Transverse colon (tissue), 4 donors: ENCODE results near the gene CCDC33.

Experiments
- EP300 ChIP-seq: sonication (generic); formaldehyde crosslinking; IDR thresholded peaks from one replicate; pipeline ENCODE4 v1.6.1; 2017; ENCODE audit warnings: antibody characterized with exemption, low read depth
- POLR2A ChIP-seq: fragments of 450-650 bp; IDR thresholded peaks from one replicate; pipeline ENCODE4 v1.6.1; 2016; ENCODE audit warnings: antibody characterized with exemption, mild to moderate bottlenecking, moderate library complexity
- POLR2AphosphoS5 ChIP-seq, 3 donors: sonication (generic); formaldehyde crosslinking; IDR thresholded peaks; one replicate each; pipeline ENCODE4 v1.6.1; 2016; ENCODE audit warnings: antibody characterized with exemption in 3 of 3
- TF ChIP-seq, protein P1 (sequence below), 5 experiments: fragments of 200-600 bp in 3 of 5; fragments of 450-650 bp in 2 of 5; sonication (generic) in 3 of 5; IDR thresholded peaks; 1 replicate in 2 of 5; 2 replicates in 3 of 5; pipeline ENCODE4 v1.5.1; 2016 to 2017; ENCODE audit warnings: antibody characterized with exemption in 5 of 5, inconsistent platforms in 3 of 5, mild to moderate bottlenecking in 2 of 5, moderate library complexity in 1 of 5

- TF ChIP-seq, protein P1, sequence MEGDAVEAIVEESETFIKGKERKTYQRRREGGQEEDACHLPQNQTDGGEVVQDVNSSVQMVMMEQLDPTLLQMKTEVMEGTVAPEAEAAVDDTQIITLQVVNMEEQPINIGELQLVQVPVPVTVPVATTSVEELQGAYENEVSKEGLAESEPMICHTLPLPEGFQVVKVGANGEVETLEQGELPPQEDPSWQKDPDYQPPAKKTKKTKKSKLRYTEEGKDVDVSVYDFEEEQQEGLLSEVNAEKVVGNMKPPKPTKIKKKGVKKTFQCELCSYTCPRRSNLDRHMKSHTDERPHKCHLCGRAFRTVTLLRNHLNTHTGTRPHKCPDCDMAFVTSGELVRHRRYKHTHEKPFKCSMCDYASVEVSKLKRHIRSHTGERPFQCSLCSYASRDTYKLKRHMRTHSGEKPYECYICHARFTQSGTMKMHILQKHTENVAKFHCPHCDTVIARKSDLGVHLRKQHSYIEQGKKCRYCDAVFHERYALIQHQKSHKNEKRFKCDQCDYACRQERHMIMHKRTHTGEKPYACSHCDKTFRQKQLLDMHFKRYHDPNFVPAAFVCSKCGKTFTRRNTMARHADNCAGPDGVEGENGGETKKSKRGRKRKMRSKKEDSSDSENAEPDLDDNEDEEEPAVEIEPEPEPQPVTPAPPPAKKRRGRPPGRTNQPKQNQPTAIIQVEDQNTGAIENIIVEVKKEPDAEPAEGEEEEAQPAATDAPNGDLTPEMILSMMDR (IDR thresholded peaks at IDR 0.05), result no peak
- TF ChIP-seq POLR2A, result no peak
- TF ChIP-seq EP300, result no peak
- TF ChIP-seq POLR2AphosphoS5 (IDR thresholded peaks at IDR 0.05), result no peak
Measured at GRCh38 chr15:74261041-74261440, 24.9 kb downstream of the CCDC33 start.
